ENCODE results near the gene AACS.

The AACS gene

DNA sequence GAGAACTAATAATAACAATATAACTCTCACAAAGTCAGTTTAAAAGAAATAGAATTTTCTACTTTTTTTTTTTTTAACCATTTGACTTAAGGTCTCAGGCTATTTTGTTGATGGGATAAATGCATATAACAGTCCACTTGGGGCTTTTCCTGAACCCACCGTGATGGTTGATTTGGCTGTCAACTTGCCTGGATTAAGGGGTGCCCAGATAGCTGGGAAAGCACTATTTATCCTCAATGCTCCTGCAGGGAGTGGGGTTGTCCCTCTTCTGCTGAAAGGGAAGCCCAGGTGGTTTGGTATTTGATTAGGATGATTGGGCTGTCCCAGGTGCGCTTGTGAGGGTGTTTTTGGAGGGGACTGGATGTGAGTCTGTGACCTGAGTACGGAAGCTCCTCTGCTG, 114.9 kb downstream of the AACS start:
- no peak overlapping the region for H3K4me3 ChIP-seq (ENCODE audit: low read length)
- peaks cover 9% of the 10 kb centered on the region for H3K27me3 ChIP-seq (ENCODE audit: insufficient read depth, low read length)
- H2AFZ ChIP-seq (ENCODE audit: low read depth, low read length): no peak overlapping the region
- no peaks in the 10 kb centered on the region for H3K4me1 ChIP-seq (ENCODE audit: insufficient read depth, low read length)
- no peaks in the 10 kb centered on the region for H3K36me3 ChIP-seq (ENCODE audit: insufficient read depth, low read length)
- H3K9me3 ChIP-seq (ENCODE audit: low read length): no peaks in the 10 kb centered on the region

- Histone ChIP-seq H3K36me3 (ENCODE audit: insufficient read depth, low read length) (no peaks in the 10 kb centered on the region), H3K27me3 (ENCODE audit: insufficient read depth, low read length) (peaks cover 15% of the 10 kb centered on the region), H3K9me3 (ENCODE audit: low read length) (no peaks in the 10 kb centered on the region), H3K4me1 (ENCODE audit: insufficient read depth, low read length) (no peaks in the 10 kb centered on the region), H3K4me3 (ENCODE audit: low read length) (no peak overlapping the region), H2AFZ (ENCODE audit: low read depth, low read length) (no peak overlapping the region)
Observed at GRCh38 chr12:125181107-125181506, 115.9 kb downstream of the AACS start.

DNA sequence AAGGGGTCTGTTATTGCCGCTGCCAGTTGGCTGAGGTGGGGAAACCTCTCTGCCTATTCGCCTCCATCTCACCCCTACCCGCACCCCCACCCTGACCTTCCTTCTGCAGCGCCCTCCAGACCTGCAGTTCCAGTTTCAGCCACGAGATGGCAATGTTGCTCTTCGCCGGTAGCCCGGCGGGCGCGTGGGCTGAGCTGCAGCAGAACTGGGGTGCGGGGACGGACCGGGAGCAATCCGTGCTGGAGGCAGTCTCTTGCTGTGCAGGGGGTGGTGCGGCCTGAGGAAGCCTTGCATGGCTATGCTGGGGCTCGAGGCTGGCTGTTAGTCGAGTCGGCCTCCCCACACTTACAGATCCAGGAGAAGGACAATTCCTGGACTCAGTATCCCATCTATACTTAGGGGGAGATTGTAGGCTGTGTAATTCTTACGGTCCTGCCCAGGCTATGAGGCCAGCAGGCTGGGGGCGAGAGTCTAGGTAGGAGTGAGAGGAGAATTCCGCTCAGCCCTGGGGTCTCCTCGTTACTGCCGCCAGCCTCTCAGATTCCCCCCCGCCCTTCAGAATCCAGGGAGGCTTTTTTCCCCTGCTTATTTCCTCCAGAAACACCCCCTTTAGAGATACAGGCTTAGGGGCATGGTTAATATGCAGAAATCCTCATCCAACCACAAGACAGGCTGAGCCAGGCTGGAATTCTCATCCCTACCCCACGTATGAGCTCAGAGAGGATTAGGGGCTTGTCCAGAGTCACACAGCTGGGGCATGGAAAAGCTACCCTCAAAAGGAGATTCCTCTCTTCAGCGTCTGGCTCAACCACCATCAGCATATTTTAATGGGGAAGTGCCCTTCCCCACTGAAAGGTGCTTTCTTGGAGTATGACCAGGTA, 118.2 kb downstream of the AACS start:
- Histone ChIP-seq H3K9me3 (ENCODE audit: low read length) (no peaks in the 10 kb centered on the region), H3K4me3 (ENCODE audit: low read length) (no peak overlapping the region), H3K36me3 (ENCODE audit: insufficient read depth, low read length) (no peaks in the 10 kb centered on the region), H3K27me3 (ENCODE audit: insufficient read depth, low read length) (peaks cover 32% of the 10 kb centered on the region), H2AFZ (ENCODE audit: low read depth, low read length) (no peak overlapping the region), H3K4me1 (ENCODE audit: insufficient read depth, low read length) (peaks cover 17% of the 10 kb centered on the region)

DNA sequence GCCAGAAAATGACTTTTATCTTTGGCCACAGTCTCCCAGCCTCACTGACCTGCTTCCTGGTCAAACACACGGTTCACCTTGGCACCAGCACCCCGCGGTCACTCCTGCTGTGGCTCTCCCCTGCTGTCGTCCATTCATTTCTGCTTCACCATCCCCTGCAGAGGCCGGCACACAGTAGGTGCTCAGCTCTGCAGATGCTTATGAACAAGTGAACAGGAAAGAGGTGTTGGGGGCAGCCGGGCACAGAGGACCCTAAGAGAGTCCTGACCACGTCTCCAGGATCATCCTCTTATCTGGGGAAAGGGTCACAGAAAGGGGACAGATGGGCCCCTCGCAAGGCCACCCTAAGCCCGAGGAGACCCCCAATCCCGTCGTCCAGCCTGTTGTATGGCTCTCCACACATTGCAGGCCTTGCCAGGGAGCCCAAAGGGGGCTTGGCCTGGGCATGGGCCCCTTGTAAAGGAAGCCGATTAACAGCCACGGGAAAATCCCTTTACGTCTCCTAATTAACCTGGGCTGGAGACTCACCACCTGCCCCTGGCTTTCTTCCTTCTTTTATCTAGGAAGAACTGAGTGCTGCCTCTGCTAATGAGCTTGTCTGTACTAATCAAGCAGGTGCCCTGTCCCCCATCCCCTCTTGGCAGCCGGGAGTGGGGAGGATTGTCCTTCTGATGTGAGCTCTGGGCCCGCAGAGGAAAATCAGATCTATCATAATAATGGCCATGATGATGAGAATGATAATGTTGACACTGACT, 119.2 kb downstream of the AACS start:
- no peaks in the 10 kb centered on the region for H3K9me3 ChIP-seq (ENCODE audit: low read length)
- peaks cover 26% of the 10 kb centered on the region for H3K4me1 ChIP-seq (ENCODE audit: insufficient read depth, low read length)
- peaks cover 41% of the 10 kb centered on the region for H3K27me3 ChIP-seq (ENCODE audit: insufficient read depth, low read length)
- H2AFZ ChIP-seq (ENCODE audit: low read depth, low read length): no peak overlapping the region
- no peak overlapping the region for H3K4me3 ChIP-seq (ENCODE audit: low read length)
- H3K36me3 ChIP-seq (ENCODE audit: insufficient read depth, low read length): no peaks in the 10 kb centered on the region

- Histone ChIP-seq H3K4me1 (ENCODE audit: insufficient read depth, low read length) (peaks cover 27% of the 10 kb centered on the region), H2AFZ (ENCODE audit: low read depth, low read length) (no peak overlapping the region), H3K27me3 (ENCODE audit: insufficient read depth, low read length) (peaks cover 51% of the 10 kb centered on the region), H3K9me3 (ENCODE audit: low read length) (no peaks in the 10 kb centered on the region), H3K4me3 (ENCODE audit: low read length) (no peak overlapping the region), H3K36me3 (ENCODE audit: insufficient read depth, low read length) (no peaks in the 10 kb centered on the region)
Observed at GRCh38 chr12:125185311-125185739, 120.1 kb downstream of the AACS start.

GRCh38 chr12:125185740-125186470, 120.7 kb downstream of the AACS start, which contains the start of gene TMEM132B:
Gene TMEM132B, plus strand, starts transcription at chr12:125186386.
- Histone ChIP-seq H3K27me3 (ENCODE audit: insufficient read depth, low read length) (peaks cover 52% of the 10 kb centered on the region), H3K4me1 (ENCODE audit: insufficient read depth, low read length) (peaks cover 27% of the 10 kb centered on the region), H2AFZ (ENCODE audit: low read depth, low read length) (no peak within 1 kb of the TSS), H3K36me3 (ENCODE audit: insufficient read depth, low read length) (no peaks in the 10 kb centered on the region), H3K9me3 (ENCODE audit: low read length) (no peaks in the 10 kb centered on the region), H3K4me3 (ENCODE audit: low read length) (peak within 1 kb of the TSS; percentile 18)

DNA sequence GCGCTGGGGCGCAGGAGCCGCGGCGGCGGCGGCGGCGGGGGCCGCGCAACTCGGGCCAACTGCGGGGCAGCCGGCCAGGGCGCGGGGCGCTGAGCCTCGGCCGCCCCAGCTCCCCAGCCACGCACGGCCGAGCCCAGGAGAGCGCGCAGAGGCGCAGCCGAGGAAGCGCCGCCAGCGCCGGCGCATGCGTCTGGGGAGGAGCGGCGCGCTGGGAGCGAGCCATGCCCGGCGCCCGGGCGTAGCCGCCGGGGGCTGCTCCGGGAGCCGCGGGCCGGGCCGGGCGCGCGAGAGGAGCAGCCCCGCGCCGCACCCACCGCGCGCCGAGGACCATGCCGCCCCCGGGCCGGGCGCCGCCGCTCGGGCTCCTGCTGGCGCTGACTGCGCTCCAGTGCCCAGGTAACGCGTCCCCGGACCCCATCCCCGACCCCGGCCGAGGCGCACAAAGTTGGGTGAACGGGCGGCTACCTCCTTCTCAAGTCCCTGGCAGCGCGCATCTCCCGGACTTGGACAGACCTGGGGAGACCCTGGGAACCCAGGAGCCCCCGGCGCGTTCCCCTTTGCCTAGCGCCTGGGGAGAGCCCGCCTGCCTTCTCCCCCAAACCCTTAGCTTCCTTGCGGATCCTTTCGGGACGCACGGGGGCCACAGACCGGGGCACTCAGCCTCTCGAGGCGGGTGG, 121.4 kb downstream of the AACS start:
- Histone ChIP-seq H2AFZ (ENCODE audit: low read depth, low read length) (no peak overlapping the region), H3K4me3 (ENCODE audit: low read length) (peak overlapping the region; percentile 18), H3K9me3 (ENCODE audit: low read length) (no peaks in the 10 kb centered on the region), H3K27me3 (ENCODE audit: insufficient read depth, low read length) (peaks cover 59% of the 10 kb centered on the region), H3K4me1 (ENCODE audit: insufficient read depth, low read length) (peaks cover 27% of the 10 kb centered on the region), H3K36me3 (ENCODE audit: insufficient read depth, low read length) (no peaks in the 10 kb centered on the region)

DNA sequence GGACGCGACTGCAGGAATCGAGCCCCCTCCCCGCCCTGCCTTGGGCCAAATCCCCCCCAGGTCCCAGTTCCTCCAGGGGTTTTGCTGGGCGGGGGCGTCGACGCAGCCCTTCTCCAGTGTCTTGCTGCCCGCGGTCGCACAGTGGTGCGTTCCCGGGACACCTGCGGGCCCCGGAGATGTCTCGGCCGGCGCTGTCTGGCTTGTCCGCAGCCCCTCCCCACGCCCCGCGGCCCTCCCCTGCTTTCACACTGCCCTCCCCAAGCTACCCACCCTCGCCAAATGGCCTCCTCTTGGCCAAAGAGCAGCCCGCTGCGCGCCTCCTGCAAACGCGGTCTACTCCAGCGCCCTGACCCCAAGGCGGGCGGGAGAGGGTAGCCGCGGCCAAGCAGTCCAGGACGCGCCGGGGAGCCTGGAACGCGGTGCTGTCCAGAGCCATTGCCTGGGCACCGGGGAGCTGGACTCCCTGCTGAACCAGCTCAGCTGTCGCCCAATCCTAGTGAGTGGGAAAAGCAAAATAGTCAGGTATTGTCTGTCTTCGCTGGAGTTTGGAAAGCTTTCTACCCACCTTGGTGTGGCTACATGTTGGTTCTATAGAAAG, 122.0 kb downstream of the AACS start:
- Histone ChIP-seq H3K27me3 (ENCODE audit: insufficient read depth, low read length) (peaks cover 59% of the 10 kb centered on the region), H3K36me3 (ENCODE audit: insufficient read depth, low read length) (no peaks in the 10 kb centered on the region), H3K9me3 (ENCODE audit: low read length) (no peaks in the 10 kb centered on the region), H3K4me3 (ENCODE audit: low read length) (peak overlapping the region; percentile 18), H3K4me1 (ENCODE audit: insufficient read depth, low read length) (peaks cover 27% of the 10 kb centered on the region), H2AFZ (ENCODE audit: low read depth, low read length) (no peak overlapping the region)

DNA sequence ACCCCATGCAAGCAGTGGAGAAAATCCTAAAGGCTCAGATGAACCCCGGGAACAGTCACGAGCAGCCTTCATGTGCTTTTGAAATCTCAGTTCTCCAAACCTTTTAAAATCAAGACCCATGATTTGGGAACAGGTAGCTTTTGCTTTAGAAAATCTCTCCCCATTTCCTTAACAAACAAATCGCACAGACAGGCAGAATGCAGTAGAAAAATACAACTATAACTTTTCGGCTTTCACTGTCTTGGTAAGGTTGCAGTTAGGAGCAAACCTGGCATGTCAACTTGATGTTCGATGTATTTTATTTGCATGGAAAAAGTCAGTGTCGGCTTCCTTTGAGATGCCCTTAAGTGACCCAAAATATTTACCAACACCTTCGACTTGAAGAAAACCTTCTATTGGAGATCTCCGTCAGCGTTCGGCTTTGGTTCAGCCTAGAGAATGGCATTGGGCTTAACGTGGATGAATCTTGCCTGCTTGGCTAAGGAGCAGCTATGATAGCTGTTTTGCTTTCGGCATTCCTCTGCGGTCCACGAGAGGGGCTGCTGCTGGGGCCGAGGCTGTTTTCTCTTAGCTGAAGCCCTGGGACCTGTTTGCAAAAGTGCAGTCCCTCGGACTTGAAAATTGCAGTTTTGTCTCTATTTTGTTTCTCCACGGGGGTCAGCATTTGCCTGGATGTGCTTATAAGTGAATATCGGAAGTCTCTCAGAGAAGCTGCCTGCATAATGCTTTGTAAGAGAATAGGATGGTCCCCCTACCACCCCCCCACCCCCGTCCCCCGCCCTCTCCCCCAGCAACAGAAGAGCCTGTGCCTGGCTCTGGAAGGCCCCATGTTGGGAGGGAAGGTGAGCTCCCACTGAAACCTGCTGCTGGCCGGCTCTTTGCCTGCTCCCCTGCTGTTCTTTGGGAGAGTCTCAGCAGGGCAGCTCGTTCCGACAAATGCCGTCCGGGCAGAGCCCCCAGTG, 122.8 kb downstream of the AACS start:
- Histone ChIP-seq H3K4me1 (ENCODE audit: insufficient read depth, low read length) (peaks cover 27% of the 10 kb centered on the region), H3K27me3 (ENCODE audit: insufficient read depth, low read length) (peaks cover 59% of the 10 kb centered on the region), H2AFZ (ENCODE audit: low read depth, low read length) (no peak overlapping the region), H3K4me3 (ENCODE audit: low read length) (peak overlapping the region; percentile 4), H3K36me3 (ENCODE audit: insufficient read depth, low read length) (no peaks in the 10 kb centered on the region), H3K9me3 (ENCODE audit: low read length) (no peaks in the 10 kb centered on the region)

- H3K27me3 ChIP-seq (ENCODE audit: insufficient read depth, low read length): peaks cover 58% of the 10 kb centered on the region
- no peak overlapping the region for H2AFZ ChIP-seq (ENCODE audit: low read depth, low read length)
- no peak overlapping the region for H3K4me3 ChIP-seq (ENCODE audit: low read length)
- no peaks in the 10 kb centered on the region for H3K36me3 ChIP-seq (ENCODE audit: insufficient read depth, low read length)
- no peaks in the 10 kb centered on the region for H3K9me3 ChIP-seq (ENCODE audit: low read length)
- H3K4me1 ChIP-seq (ENCODE audit: insufficient read depth, low read length): peaks cover 31% of the 10 kb centered on the region
Observed at GRCh38 chr12:125189015-125189414, 123.8 kb downstream of the AACS start.

- Histone ChIP-seq H3K4me1 (ENCODE audit: insufficient read depth, low read length) (peaks cover 35% of the 10 kb centered on the region), H3K9me3 (ENCODE audit: low read length) (no peaks in the 10 kb centered on the region), H3K36me3 (ENCODE audit: insufficient read depth, low read length) (no peaks in the 10 kb centered on the region), H3K4me3 (ENCODE audit: low read length) (no peak overlapping the region), H3K27me3 (ENCODE audit: insufficient read depth, low read length) (peaks cover 53% of the 10 kb centered on the region), H2AFZ (ENCODE audit: low read depth, low read length) (no peak overlapping the region)
Observed at GRCh38 chr12:125189502-125189901, 124.3 kb downstream of the AACS start.

Measured in neuron (in vitro differentiated cells).